Psoas muscle (tissue), 8 donors: ENCODE data around the gene ZNF410. TPM values are rescaled to one million over a fixed set of nuclear protein-coding genes. Genes with fewer than 3 reads are reported as not detected.

ENCODE experiments used
- ATAC-seq, 4 donors: fragments of 200-7000 bp; cut with Tn5 transposase; one replicate each; pipeline ENCODE4 v1.9.1; 2020; ENCODE audit warnings: moderate library complexity in 3 of 4, mild to moderate bottlenecking in 2 of 4
- DNase-seq, 2 donors: peaks; one replicate each; pipeline ENCODE4 v3.0.0-alpha.2; 2020
- H3K27ac ChIP-seq: fragments of 200-600 bp; one replicate; pipeline ENCODE4 v1.8.0; 2022
- H3K27me3 ChIP-seq, 3 donors: fragments of 200-600 bp in 1 of 3; one replicate each; pipeline versions ENCODE4 v1.6.1 to v1.8.0; 2013 to 2022; ENCODE audit warnings: low read length in 2 of 3, mild to moderate bottlenecking in 2 of 3, moderate library complexity in 1 of 3; ENCODE audit not compliant: insufficient read depth in 3 of 3
- H3K36me3 ChIP-seq, 2 donors: fragments of 200-600 bp in 1 of 2; one replicate each; pipeline versions ENCODE4 v1.6.1 to v1.8.0; 2013 to 2022; ENCODE audit warnings: low read depth in 1 of 2, mild to moderate bottlenecking in 1 of 2, moderate library complexity in 1 of 2; ENCODE audit not compliant: insufficient read depth in 1 of 2
- H3K4me1 ChIP-seq: fragments of 200-600 bp; one replicate; pipeline ENCODE4 v1.8.0; 2022
- H3K4me3 ChIP-seq: fragments of 200-600 bp; one replicate; pipeline ENCODE4 v1.8.0; 2022; ENCODE audit warnings: mild to moderate bottlenecking
- H3K9me3 ChIP-seq: fragments of 200-600 bp; one replicate; pipeline ENCODE4 v1.8.0; 2022
- WGBS, 3 donors: extraction: QIAGEN DNeasy Blood & Tissue Kit; methylation state at CpG; one replicate each; pipeline versions ENCODE4 v1.1.6 to v1.1.7; 2013; 5-methylcytosine and 5-hydroxymethylcytosine counted together
- intact Hi-C, 2 donors: fragments of 100-400 bp; cut with DNase I; formaldehyde crosslinking; loops; one replicate each; pipeline versions ENCODE4 v1.11.0 to v1.14.2; 2022
- polyA plus RNA-seq, 3 donors: library from polyadenylated mRNA; stranded (reverse); fragments of 200-250 nt; gene quantifications; one replicate each; pipeline ENCODE4 v1.2.3, GENCODE V29; 2013
- total RNA-seq, 4 donors: library from RNA; stranded (reverse); fragmentation: NEBNext Ultra II Directional in 2 of 4; extraction: Animal tissue kit (Norgen Biotek cat#: 25700) in 2 of 4; gene quantifications; one replicate each; pipeline versions ENCODE4 v1.2.1 to v1.2.4, GENCODE V29; 2021 to 2023
- TF ChIP-seq, protein P1 (sequence below): fragments of 200-600 bp; IDR thresholded peaks from one replicate; pipeline ENCODE4 v1.8.0; 2022; ENCODE audit warnings: antibody characterized with exemption
- donor health status: healthy with polysubstance abuse.
- donor health status: DM: no; HTN: no; CAD: no; lungs with moderate emphysema.
- donor health status: Bipolar disorder and iron deficiency.
- donor health status: healthy.
- donor health status: DM: yes; HTN: yes; CAD: no.
- donor health status: DM: no; HTN: no; CAD: no.
- donor health status: DM: no; HTN: no; CAD: no.
- donor health status: DM: yes; HTN: yes; CAD: no.

The ZNF410 gene
- total and polyA plus RNA-seq, 7 donors = 13.1 to 40.6 (median 21.4) TPM

DNA sequence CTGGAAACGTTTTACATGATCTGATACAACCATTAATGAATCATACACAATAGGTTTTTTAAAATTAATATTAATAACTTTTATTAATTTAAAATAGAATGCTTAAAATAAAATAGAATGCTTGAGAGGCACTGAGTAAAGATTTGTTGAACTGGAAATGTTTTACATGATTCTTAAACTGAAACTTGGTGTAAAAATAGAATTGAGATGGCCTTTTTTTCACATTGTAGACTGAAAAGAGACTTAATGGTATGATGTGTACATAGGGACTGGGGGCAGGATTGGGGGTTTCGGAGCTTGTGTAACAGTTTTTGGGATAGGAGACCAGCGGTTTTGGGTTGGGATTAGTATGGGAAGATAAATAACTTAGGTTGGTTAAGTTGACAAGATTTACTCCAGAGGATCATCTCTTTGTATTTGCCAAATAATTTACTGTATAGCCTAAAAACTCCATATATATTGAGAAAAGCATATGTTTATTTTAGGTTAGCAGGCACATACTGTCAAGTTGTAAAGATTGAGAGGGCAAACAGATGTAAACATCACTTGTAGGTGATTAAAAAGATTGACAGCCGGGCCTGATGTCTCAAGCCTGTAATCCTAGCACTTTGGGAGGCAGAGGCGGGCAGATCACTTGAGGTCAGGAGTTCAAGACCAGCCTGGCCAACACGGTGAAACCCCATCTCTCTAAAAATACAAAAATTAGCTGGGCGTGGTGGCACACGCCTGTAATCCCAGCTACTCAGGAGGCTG lies 2.0 kb upstream of the ZNF410 start:
- 58 to 72% (median 66%) methylated on average over 8 of the region's 8 CpGs for WGBS, 3 donors
- intact Hi-C loops = loop anchor here in 1 of 2 donors (5.0 kb wide), 1 partner anchor 97 kb away; no protein-coding TSS in a partner anchor
- H3K27ac ChIP-seq = peak overlapping the region; percentile 94

DNA sequence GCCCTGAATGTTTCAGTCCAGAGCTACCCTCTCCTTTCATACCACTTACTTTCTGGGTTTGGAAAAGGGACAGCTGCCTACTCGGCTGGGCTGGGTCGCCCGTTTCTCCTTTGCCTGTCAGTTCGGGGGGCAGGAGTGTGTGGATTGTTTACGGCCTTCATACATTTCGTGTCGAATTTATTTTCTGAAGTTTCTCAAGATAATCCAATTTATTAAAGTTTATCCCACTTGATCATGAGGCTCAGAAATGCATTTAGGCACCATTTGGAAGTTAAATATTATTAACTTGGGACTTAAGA lies 608 bp downstream of the ZNF410 start:
- TF ChIP-seq, protein P1, sequence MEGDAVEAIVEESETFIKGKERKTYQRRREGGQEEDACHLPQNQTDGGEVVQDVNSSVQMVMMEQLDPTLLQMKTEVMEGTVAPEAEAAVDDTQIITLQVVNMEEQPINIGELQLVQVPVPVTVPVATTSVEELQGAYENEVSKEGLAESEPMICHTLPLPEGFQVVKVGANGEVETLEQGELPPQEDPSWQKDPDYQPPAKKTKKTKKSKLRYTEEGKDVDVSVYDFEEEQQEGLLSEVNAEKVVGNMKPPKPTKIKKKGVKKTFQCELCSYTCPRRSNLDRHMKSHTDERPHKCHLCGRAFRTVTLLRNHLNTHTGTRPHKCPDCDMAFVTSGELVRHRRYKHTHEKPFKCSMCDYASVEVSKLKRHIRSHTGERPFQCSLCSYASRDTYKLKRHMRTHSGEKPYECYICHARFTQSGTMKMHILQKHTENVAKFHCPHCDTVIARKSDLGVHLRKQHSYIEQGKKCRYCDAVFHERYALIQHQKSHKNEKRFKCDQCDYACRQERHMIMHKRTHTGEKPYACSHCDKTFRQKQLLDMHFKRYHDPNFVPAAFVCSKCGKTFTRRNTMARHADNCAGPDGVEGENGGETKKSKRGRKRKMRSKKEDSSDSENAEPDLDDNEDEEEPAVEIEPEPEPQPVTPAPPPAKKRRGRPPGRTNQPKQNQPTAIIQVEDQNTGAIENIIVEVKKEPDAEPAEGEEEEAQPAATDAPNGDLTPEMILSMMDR = no peak
- no peaks in the 10 kb centered on the region for H3K27me3 ChIP-seq
- H3K9me3 ChIP-seq = no peaks in the 10 kb centered on the region
- H3K36me3 ChIP-seq = peaks cover 0 to 6% of the 10 kb centered on the region in 2 donors
- H3K4me3 ChIP-seq = peak overlapping the region; percentile 89
- peak overlapping the region; percentile 94 for H3K27ac ChIP-seq
- WGBS, 3 donors = 0 to 1% (median 1%) methylated on average over 7 of the region's 7 CpGs
- H3K4me1 ChIP-seq = peaks cover 15% of the 10 kb centered on the region
- ATAC-seq (no peak), DNase-seq (no peak)
- intact Hi-C loops = loop anchor here in 1 of 2 donors (5.0 kb wide), 1 partner anchor 100 kb away; no protein-coding TSS in a partner anchor

More for the DNA sequence above, 2.0 kb upstream of the ZNF410 start:
- peaks cover 15% of the 10 kb centered on the region for H3K4me1 ChIP-seq
- H3K4me3 ChIP-seq = no peak overlapping the region
- no peaks in the 10 kb centered on the region for H3K27me3 ChIP-seq
- TF ChIP-seq, protein P1 = no peak
- DNase-seq (no peak), ATAC-seq (no peak)
- H3K9me3 ChIP-seq = no peaks in the 10 kb centered on the region
- peaks cover 0 to 30% of the 10 kb centered on the region in 2 donors for H3K36me3 ChIP-seq

DNA sequence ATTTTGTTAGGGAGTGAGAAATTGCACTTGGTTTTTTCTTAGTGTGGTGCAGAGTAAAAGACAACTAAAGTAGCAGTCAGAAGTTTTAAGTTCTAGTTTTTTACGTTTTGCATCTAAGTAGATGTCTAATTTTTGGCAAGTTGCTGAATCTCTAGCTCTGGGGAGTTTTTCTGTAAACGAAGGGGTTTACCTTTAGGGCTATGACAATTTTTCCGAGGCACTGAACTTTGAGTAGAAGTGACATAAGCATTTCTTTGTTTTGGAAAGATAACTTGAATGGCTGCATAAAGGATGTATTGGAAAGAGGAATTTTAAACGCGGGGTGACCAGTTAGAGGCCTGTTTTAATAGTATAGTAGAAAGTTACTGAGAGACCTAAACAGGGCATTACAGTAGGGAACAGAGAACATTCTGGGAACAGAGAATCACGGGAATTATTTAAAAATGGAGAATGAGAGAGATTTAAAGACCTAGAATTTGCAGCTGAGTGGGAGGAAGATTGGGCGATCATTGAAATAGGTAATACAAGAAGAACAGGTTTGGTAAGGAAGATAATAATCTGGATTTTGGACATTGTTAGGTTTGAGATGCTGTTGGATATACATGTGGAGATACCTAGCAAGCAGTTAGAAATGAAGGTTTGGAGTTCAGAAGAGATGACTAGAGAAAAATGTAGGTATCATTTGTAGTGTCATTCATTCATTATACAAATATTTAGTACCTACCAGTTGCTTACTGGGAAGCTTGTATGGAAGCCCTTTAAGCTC lies 1.2 kb downstream of the ZNF410 start:
- ATAC-seq = no peak
- Histone ChIP-seq H3K9me3 (no peaks in the 10 kb centered on the region), H3K4me3 (peak overlapping the region; percentile 89), H3K27me3 (no peaks in the 10 kb centered on the region), H3K4me1 (peaks cover 15% of the 10 kb centered on the region), H3K36me3 (peaks cover 0 to 4% of the 10 kb centered on the region in 2 donors), H3K27ac (peak overlapping the region; percentile 94)
- TF ChIP-seq, protein P1 = no peak
- intact Hi-C loops = loop anchor here in 1 of 2 donors (5.0 kb wide), 1 partner anchor 101 kb away; no protein-coding TSS in a partner anchor
- no peak for DNase-seq
- 36 to 38% (median 38%) methylated on average over 7 of the region's 7 CpGs for WGBS, 3 donors

DNA sequence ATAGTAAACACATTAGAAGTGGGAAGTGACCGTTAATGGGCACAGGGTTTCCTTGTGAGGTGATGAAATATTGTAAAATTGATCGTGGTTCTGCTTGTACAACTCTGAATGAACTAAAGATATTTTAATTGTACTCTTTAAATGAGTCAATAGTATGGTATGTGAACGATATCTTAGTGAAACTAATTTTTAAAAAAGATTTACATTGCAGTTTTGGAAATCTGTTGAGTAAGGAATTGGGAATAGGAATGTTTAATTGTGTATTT lies 1.7 kb downstream of the ZNF410 start:
- peaks cover 2 to 9% of the 10 kb centered on the region in 2 donors for H3K36me3 ChIP-seq
- intact Hi-C loops = loop anchor here in 1 of 2 donors (5.0 kb wide), 1 partner anchor 101 kb away; no protein-coding TSS in a partner anchor

More for the DNA sequence above, 1.7 kb downstream of the ZNF410 start:
- Histone ChIP-seq H3K9me3 (no peaks in the 10 kb centered on the region), H3K27ac (no peak overlapping the region), H3K4me1 (peaks cover 15% of the 10 kb centered on the region), H3K27me3 (no peaks in the 10 kb centered on the region), H3K4me3 (peak overlapping the region; percentile 89)
- TF ChIP-seq, protein P1 = no peak
- 40 to 65% (median 50%) methylated on average over 3 of the region's 3 CpGs for WGBS, 3 donors
- DNase-seq (no peak), ATAC-seq (no peak)
